GM12878 (cell line): Measurements from ENCODE around the gene TNFRSF6B.

Source experiments
- ATF3 ChIP-seq: IDR thresholded peaks from 2 replicates; pipeline ENCODE4 v1.6.1; 2011; ENCODE audit warnings: low read depth, mild to moderate bottlenecking, low read length, moderate library complexity, borderline replicate concordance; ENCODE audit errors: extremely low read depth
- ATF7 ChIP-seq: fragments of 450-650 bp; IDR thresholded peaks from 2 replicates; pipeline ENCODE4 v1.6.1; 2016; ENCODE audit warnings: low read depth, mild to moderate bottlenecking
- CBFB ChIP-seq: IDR thresholded peaks from 2 replicates; pipeline ENCODE4 v1.6.1; 2016; ENCODE audit warnings: antibody characterized with exemption, low read depth
- CTCF ChIP-seq, 3 experiments: IDR thresholded peaks in 2 of 3; conservative IDR thresholded peaks in 1 of 3; 2 replicates each; pipeline ENCODE4 v1.5.1; 2011; ENCODE audit warnings: low read depth in 3 of 3, low read length in 3 of 3, mild to moderate bottlenecking in 3 of 3, control low read depth in 2 of 3, moderate library complexity in 2 of 3, inconsistent platforms in 1 of 3, mixed read lengths in 1 of 3; ENCODE audit not compliant: control insufficient read depth in 2 of 3, insufficient read depth in 1 of 3; ENCODE audit errors: extremely low read depth in 1 of 3
- KDM1A ChIP-seq: fragments of 200-600 bp; sonication (generic); IDR thresholded peaks from 2 replicates; pipeline ENCODE4 v1.6.1; 2016; ENCODE audit warnings: borderline replicate concordance
- SMC3 ChIP-seq: IDR thresholded peaks from 2 replicates; pipeline ENCODE4 v1.6.1; 2011; ENCODE audit warnings: low read length, improper control_type of control experiment, borderline replicate concordance
- TAF1 ChIP-seq: IDR thresholded peaks from 2 replicates; pipeline ENCODE4 v1.6.1; 2011; ENCODE audit warnings: mild to moderate bottlenecking, low read depth, low read length, borderline replicate concordance
- ZZZ3 ChIP-seq: IDR thresholded peaks from 2 replicates; pipeline ENCODE4 v1.6.1; 2011; ENCODE audit warnings: low read depth; ENCODE audit not compliant: control insufficient read depth, insufficient read length

- TF ChIP-seq ZZZ3 (no peak), CTCF (IDR thresholded peaks at IDR 0.05 in 2 of 3, conservative IDR thresholded peaks at IDR 0.05 in 1 of 3; ENCODE audit: control insufficient read depth in 2 of 3, extremely low read depth in 1 of 3, insufficient read depth in 1 of 3, low read depth in 3 of 3, low read length in 3 of 3) (no peak), TAF1 (no peak), ATF3 (no peak), SMC3 (no peak), ATF7 (no peak), CBFB (no peak), KDM1A (no peak)
Measured at GRCh38 chr20:63737945-63738686, 41.7 kb downstream of the TNFRSF6B start.
